Activated CD4-positive, alpha-beta T cell treated with anti-CD3 and anti-CD28 coated beads, Interleukin-2, amount 50 U/mL, for 48 hours (primary cell): ENCODE data around the gene GRB14.
"Not testable (repeated sequence)": the region's sequence is repeated elsewhere in the genome, so short reads cannot be mapped to it uniquely, and the experiment has no call there.

Experiments used
- DNase-seq, 2 experiments: peaks; one replicate each; pipeline ENCODE4 v3.0.0-alpha.2; 2020

Gene GRB14

DNA sequence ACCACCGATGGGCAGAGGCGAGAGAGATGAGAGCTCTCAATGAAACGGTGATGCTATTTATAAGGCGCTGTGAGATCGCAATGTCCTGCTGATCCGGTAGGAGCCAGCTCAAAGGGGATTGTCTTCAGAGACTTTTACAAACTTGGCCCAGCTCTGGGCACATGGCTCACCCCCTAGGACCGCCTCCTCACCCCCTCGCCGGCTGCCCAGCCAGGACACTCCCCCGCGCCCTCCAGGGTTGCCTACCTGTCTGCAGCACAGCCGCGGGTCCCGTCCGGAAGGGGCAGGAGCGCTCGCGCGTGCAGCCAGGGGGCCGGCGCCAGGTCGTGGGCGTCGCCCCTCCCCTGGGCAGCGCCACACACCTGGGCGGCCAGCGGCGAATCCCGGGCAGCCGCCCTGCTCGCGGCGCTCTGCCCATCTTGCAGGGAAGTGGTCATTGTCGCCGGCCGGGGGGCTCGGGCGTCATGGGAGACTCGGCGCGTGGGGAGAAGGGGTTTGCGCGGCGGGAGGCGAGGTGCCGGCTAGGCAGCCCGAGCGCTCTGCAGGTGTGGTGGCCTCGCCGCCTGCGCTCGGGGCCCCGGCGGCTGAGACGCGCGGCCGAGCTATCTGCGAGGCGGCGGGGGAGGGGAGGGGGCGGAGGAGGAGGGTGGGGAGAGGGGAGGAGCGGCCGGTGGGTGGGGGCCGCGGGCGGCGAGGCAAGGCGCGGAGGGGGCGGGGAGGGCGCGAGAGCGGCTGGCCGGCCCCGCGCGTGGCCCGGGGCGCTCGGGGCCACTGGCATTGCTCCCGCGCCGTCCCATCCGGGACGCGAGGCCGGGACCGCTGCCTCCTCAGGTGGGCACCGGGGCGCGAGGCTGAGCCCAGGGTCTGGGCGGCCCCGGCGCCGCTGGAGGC, at the start of gene GRB14:
TSS of gene GRB14 (minus strand) at position 610 of the 891 bp plus-strand sequence. CDS start at position 437, 173 bp downstream.
- DNase-seq: no peak

DNA sequence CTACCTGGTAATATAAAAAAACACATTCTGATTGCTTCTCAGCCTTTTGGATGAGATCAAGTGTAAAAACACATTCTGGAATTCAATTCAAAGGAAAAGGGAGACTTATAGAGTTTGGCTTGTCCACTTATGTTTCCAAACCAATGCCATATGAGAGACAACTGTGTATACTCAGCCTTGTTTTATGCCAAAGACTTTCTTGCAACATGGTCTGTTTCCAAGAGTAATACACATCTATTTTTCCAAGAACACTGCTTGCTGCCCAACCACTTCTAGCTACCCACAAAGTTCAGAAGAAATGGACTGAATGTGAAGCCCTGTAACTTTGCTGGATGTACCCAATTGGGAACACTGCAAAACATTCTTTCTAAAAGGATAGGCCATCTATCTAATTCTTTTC, 48.0 kb upstream of the GRB14 start:
- DNase-seq: no peak

DNA sequence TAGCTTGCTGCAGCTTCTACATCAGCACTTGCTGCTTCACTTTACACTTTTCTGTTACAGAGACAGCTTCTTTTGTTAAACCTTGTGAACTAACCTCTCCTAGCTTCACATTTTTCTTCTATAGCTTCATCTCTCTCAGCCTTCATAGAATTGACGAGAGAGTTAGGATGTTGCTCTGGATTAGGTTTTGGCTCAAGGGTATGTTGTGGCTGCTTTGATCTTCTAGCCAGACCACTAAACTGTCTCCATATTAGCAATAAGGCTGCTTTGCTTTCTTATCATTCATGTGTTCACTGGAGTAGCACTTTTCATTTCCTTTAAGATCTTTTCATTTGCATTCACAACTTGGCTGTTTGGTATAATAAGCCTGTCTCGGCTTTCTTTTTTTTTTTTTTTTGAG, 46.3 kb upstream of the GRB14 start:
- DNase-seq: no peak

DNA sequence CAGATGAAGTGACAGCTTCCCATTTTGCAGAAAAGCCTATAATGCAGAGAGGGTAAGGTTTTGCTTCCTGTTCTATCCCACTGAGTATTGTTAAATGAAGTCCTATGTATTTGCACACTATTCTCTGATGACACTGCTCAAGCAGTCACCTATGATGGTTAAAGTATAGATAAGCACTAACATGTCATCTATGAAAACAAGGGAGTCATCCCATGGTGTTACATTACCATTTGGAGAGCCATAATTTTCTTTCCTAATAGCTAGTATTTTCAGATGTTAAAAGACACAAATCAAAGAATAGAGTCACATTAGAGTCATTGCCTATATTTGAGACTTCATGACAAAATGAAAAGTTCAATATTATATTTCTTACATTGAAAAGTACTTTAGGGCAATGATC, 42.8 kb upstream of the GRB14 start:
- no peak for DNase-seq

DNA sequence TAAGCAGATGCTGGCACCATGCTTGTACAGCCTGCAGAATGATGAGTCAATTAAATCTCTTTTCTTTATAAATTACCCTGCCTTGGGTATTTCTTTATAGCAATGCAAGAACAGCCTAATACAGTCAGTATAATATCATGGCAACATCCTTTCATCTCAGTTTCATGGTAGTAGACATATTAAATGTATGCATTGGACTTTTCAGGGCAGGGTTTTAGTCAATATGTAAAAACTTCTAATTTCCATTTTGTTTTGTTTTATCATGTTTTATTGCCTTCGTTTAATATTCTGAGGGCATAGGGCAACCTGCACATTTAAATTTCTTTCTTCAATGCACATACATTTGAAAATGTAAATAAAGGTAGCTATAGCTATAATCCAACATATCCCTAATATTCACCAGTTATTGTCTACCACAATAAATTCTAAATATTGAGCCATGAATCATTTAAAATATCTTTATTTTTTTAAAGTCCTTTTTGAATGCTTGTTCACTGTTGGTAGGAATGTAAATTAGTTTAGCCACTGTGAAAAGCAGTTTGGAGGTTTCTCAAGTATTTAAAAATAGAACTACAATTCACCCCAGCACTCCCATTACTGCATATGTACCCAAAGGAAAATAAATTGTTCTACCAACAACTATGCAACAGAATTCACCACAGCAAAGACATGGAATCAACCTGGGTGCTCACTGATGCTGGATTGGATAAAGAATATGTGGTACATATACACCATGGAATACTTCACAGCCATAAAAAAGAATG, 41.8 kb upstream of the GRB14 start:
- no peak for DNase-seq

DNA sequence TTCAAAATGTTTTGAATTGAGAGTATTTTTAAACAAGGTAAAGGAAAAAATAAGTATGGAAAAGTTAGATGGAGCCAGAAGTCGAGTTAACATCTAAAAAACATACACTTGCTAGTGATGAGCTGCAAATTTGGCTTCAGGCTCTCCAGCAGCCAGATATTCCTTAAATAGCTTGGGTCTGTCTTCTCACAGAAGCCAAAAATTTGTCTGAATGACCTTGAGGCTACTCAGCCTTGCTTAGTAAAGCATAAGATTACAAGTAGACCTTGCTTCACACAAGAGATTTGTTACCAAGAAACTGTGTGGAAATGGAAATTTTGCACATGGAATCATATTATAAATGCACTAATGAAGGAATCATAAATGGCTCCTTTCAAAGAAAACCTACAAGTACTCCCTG, 40.8 kb upstream of the GRB14 start:
- DNase-seq: no peak

DNA sequence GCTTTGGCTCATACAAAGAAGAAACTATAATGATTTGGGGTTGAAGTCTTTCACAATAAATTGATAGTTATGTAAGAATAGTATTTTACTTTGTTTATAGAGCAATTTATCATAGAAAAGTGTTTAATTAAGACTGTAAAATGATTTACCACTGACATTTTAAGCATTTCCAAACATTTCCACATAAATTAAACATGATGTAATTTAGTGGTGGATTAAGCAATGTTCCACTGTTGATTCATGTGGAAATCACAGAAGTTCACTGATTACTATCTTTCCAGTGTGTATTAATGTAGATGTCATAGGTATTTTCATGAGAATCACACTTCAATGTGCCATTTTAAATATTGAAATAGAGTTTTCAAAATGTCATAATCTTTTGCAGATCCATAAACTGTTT, 40.1 kb upstream of the GRB14 start:
- no peak for DNase-seq

DNA sequence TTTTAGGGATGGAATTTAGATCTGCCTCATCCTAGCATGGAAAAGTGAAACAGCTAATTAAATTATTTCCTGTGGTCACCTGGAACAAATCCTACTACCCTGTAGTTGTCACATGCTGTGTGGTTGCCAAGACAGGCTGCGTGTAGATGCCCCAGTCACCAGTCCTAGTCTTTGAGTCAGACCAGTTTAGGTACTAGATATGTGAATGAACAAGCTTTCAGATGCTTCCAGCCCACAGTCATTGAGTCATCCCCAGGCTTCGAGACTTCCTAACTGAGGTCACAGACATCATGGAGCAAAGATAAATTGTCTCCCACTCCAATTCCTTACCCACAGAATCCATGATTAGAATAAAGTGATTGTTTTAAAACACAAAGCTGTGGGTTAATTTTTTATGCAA, 35.8 kb upstream of the GRB14 start:
- no peak for DNase-seq

DNA sequence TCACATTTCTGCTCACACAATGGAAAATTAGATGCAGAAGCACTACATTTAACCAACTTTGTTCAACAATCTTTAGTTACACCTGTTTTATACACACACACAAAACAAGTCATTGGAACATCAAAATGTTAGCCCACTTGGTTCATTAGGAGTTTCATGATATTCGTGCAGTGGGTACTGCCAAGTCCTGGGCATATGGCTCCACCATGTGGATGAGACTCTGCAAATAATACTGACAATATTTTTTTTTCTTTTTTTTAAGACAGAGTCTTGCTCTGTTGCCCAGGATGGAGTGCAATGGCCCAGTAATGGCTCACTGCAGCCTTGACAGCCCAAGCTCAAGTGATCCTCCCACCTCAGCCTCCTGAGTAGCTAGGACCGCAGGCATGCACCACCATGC, 34.5 kb upstream of the GRB14 start:
- no peak for DNase-seq

DNA sequence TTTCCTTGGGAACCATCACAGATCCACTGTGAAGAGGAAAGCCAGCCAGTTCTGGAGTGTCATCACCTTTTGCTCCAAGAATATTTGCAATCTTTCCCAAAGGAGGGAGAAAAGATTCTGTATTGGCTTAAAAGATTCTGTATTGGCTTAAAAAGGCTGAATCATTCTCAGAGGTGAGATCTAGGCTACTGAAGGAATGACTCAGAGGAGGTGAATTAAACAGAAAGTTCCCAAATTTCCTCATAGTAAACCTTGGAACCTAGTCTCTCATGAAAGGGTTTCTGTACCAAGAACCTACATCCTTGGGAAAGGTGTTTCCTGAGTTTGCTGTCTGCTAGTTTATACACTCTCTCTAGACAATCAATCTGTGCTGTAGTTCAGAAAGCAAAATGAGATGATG, 34.1 kb upstream of the GRB14 start:
- DNase-seq: no peak

DNA sequence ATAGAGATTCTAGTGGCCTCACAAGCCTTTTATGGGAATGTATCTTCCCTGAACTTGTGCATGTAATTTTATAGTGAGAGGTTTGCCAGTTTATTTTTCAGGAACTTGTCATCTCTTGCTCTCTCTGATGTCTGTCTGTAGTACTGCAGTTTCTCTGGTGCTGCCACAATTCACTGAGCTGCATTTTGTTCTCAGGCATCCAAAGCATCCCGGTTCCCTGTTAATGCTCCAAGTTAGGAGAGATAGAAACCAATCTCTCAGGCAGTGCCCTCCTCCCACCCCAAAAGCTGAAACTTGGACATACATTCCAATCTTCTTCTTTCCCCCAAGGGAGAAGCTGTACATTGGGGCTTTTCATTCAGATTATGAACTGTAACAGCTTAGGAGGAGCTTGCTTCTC, 30.1 kb upstream of the GRB14 start:
- no peak for DNase-seq

DNA sequence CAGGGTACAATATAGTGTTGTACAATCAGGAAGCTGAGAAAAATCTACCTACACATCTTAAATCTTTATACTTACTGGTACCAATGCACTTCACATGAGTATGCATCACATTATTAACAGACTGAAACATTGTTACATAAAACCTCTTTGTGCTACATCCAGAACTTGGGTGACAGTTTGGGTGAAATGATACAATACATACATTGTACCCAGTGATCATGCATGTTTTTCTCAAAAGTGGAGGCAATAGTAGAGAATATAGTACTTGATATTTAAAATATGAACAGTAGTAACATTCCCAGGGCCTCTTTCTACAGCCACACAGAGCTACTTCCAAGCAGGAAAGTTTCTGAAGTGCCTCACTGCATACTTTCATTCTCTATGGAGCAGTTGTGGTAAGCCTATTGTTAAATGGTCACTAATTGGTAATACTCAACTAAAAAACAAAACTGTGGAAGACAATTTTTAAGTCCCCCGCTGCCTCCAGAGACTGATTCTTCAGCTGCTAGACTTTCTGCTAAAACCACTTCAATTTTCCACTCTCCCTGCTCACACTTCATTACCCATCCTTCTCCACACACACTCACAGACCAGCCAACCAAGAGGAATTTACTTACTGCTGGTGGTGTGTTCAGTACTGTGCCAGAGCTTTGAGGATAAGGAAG, 22.9 kb upstream of the GRB14 start:
- DNase-seq: no peak

DNA sequence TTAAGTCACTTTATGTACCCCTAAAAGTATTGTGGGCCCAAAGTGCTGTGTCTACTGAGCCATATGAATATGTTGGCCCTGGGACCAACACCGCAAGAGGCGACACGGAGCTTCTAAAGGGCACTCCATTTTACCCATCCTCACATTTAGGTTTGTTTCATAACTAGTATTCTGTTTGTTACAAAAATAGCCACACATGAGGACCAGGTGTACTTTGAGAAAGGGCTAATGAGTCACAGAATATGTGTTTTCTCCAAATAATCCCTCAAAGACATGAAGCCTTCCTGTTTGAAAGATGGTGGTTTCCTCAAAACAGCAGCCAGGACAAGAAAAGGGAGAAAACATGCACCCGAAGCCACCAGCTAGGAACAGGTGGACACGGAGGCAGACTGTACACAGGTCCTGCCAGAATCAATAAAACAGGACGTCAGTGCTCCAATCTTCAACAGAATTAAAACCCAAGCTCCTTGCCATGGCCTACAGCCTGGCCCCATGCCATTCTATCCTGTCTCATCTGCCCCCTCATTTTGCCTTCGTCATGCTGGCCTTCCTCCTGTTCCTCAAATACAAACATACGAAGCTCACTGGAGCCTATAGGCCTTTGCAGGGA, 21.8 kb upstream of the GRB14 start:
- DNase-seq: no peak

DNA sequence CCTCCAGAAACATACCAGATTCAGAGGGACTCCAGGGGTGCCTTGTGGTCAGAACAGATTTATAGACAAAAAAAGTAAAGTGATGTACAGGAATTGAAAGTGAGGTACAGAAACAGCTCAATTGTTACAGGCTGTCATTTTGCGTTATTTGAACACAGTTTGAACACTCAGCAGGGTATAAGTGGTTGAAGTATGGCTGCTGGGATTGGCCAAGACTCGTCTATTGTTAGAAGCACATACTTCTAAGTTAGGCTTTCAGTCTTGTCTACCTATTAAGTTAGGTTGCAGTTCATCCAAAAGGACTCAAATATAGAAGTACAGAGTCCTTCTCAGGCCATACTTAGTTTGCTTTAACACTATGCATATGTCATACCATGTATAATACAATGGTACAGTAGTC, 21.0 kb upstream of the GRB14 start:
- DNase-seq: no peak

DNA sequence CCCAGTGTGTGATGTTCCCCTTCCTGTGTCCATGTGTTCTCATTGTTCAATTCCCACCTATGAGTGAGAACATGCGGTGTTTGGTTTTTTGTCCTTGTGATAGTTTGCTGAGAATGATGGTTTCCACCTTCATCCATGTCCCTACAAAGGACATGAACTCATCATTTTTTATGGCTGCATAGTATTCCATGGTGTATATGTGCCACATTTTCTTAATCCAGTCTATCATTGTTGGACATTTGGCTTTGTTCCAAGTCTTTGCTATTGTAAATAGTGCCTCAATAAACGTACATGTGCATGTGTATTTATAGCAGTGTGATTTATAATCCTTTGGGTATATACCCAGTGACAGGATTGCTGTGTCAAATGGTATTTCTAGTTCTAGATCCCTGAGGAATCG, 7.0 kb upstream of the GRB14 start:
- not testable (repeated sequence) for DNase-seq

DNA sequence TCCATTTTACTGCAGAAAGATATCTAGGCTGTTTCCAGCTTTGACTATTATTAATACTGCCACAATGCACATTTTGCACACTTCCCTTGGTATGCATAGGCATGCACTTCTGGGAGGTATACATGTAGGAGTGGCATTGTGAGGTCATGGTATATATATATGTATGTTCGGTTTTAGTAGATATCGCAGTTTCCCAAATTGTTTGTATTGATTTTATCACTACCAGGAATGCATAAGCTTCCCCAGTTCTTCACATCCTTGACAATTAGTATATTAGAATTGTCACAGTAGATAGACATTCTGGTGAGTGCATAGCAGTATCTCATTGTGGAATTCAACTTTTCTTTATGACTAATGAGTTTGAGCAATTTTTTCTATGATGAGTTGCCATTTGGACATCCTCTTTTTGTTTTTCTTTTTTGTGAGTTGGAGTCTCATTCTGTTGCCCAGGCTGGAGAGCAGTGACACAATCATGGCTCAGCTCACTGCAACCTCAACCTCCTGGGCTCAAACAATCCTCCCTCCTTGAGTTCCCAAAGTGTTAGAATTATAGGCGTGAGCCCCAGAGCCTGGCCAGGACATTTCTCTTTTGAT, 4.2 kb upstream of the GRB14 start:
- no peak for DNase-seq

DNA sequence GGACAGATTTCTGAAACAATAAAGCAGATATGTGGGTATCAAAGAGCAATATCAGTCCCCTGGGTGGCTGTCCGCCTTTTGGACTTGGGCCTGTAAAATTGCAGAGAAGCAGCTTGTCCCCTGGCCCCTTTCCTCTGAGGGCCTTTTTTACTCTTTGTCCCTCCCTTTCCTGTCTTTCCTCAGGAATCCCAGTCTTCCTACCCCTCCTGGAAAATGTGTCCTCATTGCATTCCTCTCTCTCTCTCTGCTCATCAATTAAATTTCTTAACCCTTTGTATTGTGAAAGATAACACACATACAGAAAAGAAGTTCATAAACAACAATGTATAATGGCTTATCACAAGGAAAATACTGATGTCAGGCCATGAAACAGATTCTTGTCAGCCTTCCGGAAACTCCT, 3.0 kb upstream of the GRB14 start:
- DNase-seq: no peak

DNA sequence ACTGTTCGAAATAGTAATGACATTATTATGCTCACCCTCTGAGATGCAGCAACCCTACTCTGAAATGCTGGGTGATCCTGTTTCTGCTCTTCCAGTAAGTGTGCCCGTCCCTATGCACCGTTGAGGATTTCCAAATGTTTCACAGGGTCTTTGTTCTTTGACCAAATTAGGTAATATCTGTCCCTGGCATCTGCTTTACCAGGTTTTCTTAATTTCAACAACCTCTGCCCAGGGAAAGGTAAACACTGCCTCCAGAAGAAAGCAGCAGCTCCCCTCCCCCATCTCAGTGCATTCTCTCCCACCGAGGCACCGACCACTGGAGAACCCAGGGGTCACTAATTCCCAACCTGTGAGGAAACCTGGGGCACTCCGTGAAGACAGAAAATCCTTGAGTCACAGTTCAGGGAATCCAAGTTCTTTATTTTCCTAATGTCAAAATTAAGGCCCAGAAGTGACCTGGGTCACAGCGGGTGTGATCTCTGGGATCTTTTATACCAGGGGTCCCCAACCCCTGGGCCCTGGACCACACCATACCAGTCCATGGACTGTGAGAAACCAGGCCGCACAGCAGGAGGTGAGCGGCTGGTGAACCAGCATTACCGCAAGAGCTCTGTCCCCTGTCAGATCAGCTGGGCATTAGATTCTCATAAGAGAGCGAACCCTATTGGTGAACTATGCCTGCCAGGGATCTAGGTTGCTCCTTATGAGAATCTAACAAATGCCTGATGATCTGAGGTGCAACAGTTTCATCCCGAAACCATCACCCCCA, 1.2 kb upstream of the GRB14 start:
- no peak for DNase-seq

DNA sequence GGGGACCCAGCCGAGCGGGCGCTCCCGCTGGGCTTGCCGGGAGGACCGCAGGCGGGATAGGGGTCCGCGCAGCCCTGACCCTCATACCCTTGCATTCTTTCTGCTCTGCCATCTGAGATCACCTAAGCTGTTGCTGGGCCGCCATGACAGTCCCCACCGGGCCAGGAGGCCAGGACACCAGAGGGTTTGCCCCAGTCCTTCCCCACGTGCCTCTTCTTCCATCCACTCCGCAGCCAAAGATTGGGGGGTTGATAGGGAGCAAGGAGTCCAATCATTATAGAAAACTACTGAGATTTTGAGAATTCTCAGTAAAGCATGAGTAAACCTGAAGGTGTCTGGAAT, 453 bp upstream of the GRB14 start:
- no peak for DNase-seq

DNA sequence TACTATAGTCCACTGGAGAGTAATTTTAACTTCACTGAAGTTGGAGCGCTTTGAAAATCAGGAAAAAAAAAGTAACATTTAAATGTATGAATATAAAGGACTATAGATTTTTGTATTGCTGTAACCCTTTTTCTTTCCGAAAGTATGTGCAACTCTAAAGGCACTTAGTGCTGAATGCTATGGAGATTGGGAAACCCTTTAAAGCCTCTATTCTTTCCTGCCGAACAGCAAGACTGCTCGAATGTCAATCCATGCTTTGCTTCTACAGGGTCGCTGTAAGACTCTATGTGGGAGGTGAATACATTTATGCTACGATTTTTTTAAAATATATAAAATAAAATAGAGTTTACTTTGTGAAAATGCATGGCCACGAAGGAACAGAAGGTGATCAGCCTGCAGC, 825 bp downstream of the GRB14 start:
- no peak for DNase-seq

DNA sequence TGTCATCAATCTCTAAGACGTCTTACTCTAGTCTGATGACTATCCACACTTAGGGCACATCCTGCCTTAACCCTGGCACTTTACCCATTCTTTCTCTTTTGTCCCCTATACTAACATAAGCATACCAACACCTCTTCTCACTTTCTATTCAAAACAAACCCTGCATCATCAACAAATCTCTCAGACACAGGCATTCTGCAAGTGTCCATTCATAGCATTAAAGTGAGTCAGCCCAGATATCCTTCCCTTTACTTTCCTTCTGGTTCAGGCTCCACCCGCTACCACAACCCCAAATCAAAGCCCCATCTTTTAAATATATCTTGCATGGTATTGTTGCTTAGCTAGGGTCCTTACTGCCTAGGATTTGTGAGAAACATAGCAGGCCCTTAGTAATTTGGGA, 3.8 kb downstream of the GRB14 start:
- DNase-seq: no peak

DNA sequence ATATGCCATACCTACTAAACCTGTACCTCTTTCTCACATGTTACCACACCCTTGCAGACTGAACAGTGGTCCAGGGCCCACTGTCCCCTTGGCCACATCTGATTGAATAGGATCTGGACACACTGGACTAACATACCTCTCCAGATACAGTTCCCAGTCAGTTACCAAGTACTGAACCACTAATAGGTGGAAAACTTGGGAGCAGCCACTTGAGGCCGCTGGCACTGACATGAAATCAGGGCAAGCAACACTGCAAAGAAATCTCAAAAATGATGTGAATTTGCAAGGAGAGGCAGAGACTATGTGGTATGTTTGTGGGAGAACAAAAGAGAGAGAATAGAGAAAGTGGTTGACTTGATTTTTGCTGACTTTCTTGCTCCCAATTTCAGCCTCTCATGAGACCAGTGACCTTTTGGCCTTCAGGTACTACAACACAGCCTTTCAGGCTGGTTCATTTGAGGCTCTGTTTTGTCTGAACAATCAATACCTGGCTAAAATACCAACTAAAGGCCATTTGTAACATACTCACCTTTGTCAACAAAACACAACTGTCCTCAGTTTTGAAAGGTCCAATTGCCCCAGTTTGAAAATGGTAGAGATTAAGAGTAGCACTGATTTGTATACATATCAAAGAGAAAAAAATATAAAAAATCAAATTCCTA, 7.8 kb downstream of the GRB14 start:
- no peak for DNase-seq
